ENCODE results near the gene SELENOP.

DNA sequence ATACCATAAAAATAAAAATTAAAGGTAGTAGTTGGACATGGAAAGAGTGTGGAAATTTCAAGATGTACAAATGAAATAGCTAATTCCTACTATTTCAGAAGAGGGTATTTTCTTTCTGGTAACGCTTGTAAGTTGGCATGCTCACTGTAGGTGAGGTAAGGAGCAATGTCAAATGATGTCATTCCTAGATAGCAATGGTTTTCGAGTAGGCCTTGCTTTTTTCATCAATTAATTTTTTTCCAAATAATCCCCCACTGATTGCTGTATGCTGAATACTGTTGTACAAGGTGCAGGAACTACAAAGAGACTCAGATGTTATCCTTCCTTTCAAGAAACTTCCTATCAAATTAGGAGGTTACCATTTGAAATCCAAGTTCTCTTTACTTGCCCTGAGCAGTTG lies 928 bp upstream of the SELENOP start:
- TF ChIP-seq, protein P1, sequence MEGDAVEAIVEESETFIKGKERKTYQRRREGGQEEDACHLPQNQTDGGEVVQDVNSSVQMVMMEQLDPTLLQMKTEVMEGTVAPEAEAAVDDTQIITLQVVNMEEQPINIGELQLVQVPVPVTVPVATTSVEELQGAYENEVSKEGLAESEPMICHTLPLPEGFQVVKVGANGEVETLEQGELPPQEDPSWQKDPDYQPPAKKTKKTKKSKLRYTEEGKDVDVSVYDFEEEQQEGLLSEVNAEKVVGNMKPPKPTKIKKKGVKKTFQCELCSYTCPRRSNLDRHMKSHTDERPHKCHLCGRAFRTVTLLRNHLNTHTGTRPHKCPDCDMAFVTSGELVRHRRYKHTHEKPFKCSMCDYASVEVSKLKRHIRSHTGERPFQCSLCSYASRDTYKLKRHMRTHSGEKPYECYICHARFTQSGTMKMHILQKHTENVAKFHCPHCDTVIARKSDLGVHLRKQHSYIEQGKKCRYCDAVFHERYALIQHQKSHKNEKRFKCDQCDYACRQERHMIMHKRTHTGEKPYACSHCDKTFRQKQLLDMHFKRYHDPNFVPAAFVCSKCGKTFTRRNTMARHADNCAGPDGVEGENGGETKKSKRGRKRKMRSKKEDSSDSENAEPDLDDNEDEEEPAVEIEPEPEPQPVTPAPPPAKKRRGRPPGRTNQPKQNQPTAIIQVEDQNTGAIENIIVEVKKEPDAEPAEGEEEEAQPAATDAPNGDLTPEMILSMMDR (IDR thresholded peaks at IDR 0.05) = no peak
- TF ChIP-seq POLR2A (IDR thresholded peaks at IDR 0.05; ENCODE audit: low read depth) = no peak

Measured in esophagus muscularis mucosa (tissue), 3 donors.